ENCODE results near the gene FAM149B1.

GRCh38 chr10:73217628-73218027 is 49.7 kb downstream of the FAM149B1 start:
- TF ChIP-seq CTCF (conservative IDR thresholded peaks at IDR 0.05; ENCODE audit: low read depth, low read length) (no peak), EZH2 (IDR thresholded peaks at IDR 0.05; ENCODE audit: low read length, unreplicated experiment) (no peak), EZH2phosphoT487 (IDR thresholded peaks at IDR 0.05; ENCODE audit: borderline replicate concordance, low read length) (no peak)

All from PC-3 (cell line).